Gastrocnemius medialis (tissue), 4 donors: ENCODE measurements around the gene GABRR2. TPM values are rescaled to one million over a fixed set of nuclear protein-coding genes. Genes with fewer than 3 reads are reported as not detected.

Source experiments
- ATAC-seq, 2 donors: fragments of 150-250 bp; one replicate each; pipeline ENCODE4 v1.9.1; 2016
- DNase-seq, 2 donors: peaks; one replicate each; pipeline ENCODE4 v3.0.0-alpha.2; 2019
- H3K27ac ChIP-seq, 4 donors: fragments of 200-600 bp; sonication (generic); 1 replicate in 1 of 4; 2 replicates in 3 of 4; pipeline ENCODE4 v1.5.1; 2016 to 2018; ENCODE audit warnings: mild to moderate bottlenecking in 2 of 4, moderate library complexity in 1 of 4
- H3K27me3 ChIP-seq, 3 donors: fragments of 200-600 bp; sonication (generic) in 2 of 3; 1 replicate in 1 of 3; 2 replicates in 2 of 3; pipeline versions ENCODE4 v1.5.1 to v1.6.0; 2016 to 2019; ENCODE audit warnings: mild to moderate bottlenecking in 1 of 3, moderate library complexity in 1 of 3
- H3K36me3 ChIP-seq, 2 donors: fragments of 200-600 bp; sonication (generic) in 1 of 2; one replicate each; pipeline ENCODE4 v1.5.1; 2017 to 2018
- H3K4me1 ChIP-seq, 2 donors: fragments of 200-600 bp; sonication (generic) in 1 of 2; one replicate each; pipeline ENCODE4 v1.5.1; 2016 to 2017; ENCODE audit warnings: mild to moderate bottlenecking in 2 of 2
- H3K4me3 ChIP-seq, 4 donors: fragments of 200-600 bp; sonication (generic) in 3 of 4; 1 replicate in 1 of 4; 2 replicates in 3 of 4; pipeline ENCODE4 v1.5.1; 2016 to 2019; ENCODE audit warnings: mild to moderate bottlenecking in 2 of 4
- H3K9me3 ChIP-seq, 3 donors: fragments of 200-600 bp; sonication (generic) in 2 of 3; 1 replicate in 1 of 3; 2 replicates in 2 of 3; pipeline ENCODE4 v1.5.1; 2016 to 2019
- CTCF ChIP-seq, 5 experiments: fragments of 450-650 bp in 3 of 5; fragments of 200-600 bp in 2 of 5; sonication (generic) in 2 of 5; IDR thresholded peaks in 4 of 5; conservative IDR thresholded peaks in 1 of 5; 1 replicate in 4 of 5; 2 replicates in 1 of 5; pipeline ENCODE4 v1.5.1; 2016 to 2019; ENCODE audit warnings: antibody characterized with exemption in 5 of 5, mild to moderate bottlenecking in 3 of 5, moderate library complexity in 3 of 5
- POLR2A ChIP-seq, 2 donors: fragments of 450-650 bp; IDR thresholded peaks; one replicate each; pipeline ENCODE4 v1.6.1; 2017; ENCODE audit warnings: antibody characterized with exemption in 2 of 2, mild to moderate bottlenecking in 2 of 2, moderate library complexity in 2 of 2
- in situ Hi-C, 4 donors: fragments of 200-750 bp; cut with MboI; loops; one replicate each; pipeline versions ENCODE4 v1.15.0 to v1.8.0; 2017; ENCODE audit warnings: low sequenced_read_pairs in 4 of 4
- intact Hi-C: fragments of 100-400 bp; cut with DNase I; formaldehyde crosslinking; loops from one replicate; pipeline ENCODE4 v1.15.1; 2023; ENCODE audit warnings: low total_unique reads
- total RNA-seq, 4 donors: library from RNA; depleted of rRNA; stranded (reverse); fragments of >200 nt; gene quantifications; one replicate each; pipeline versions ENCODE4 v1.1.0 to v1.2.3, GENCODE V29; 2016

The GABRR2 gene
- total RNA-seq, 4 donors from 2014 or later: 0.24 to 0.71 TPM; not detected in 2

- H3K27me3 ChIP-seq: no peaks in the 10 kb centered on the region
- H3K4me1 ChIP-seq: no peaks in the 10 kb centered on the region
- H3K9me3 ChIP-seq: no peaks in the 10 kb centered on the region
- in situ Hi-C loops (no loop called here), intact Hi-C loops (no loop called here)
- no peak for TF ChIP-seq CTCF (IDR thresholded peaks at IDR 0.05 in 4 of 5, conservative IDR thresholded peaks at IDR 0.05 in 1 of 5)
- TF ChIP-seq POLR2A (IDR thresholded peaks at IDR 0.05): no peak
- H3K27ac ChIP-seq: no peak overlapping the region
- ATAC-seq: peak in 1 of 2 donors; percentile 44
- no peak overlapping the region for H3K4me3 ChIP-seq
- no peaks in the 10 kb centered on the region for H3K36me3 ChIP-seq
- DNase-seq: no peak
These were observed 47.2 kb downstream of the GABRR2 start for GRCh38 chr6:89267918-89268317.

GRCh38 chr6:89264296-89264695 is 50.8 kb downstream of the GABRR2 start:
- Histone ChIP-seq H3K27me3 (no peaks in the 10 kb centered on the region), H3K9me3 (no peaks in the 10 kb centered on the region), H3K4me1 (no peaks in the 10 kb centered on the region), H3K36me3 (no peaks in the 10 kb centered on the region), H3K27ac (no peak overlapping the region), H3K4me3 (no peak overlapping the region)
- DNase-seq (no peak), ATAC-seq (no peak)
- in situ Hi-C loops: no loop called here
- no peak for TF ChIP-seq CTCF (IDR thresholded peaks at IDR 0.05 in 4 of 5, conservative IDR thresholded peaks at IDR 0.05 in 1 of 5)
- no peak for TF ChIP-seq POLR2A (IDR thresholded peaks at IDR 0.05)
- intact Hi-C loops: no loop called here

- Histone ChIP-seq H3K36me3 (no peaks in the 10 kb centered on the region), H3K4me1 (no peaks in the 10 kb centered on the region), H3K27ac (no peak overlapping the region), H3K9me3 (no peaks in the 10 kb centered on the region), H3K27me3 (no peaks in the 10 kb centered on the region), H3K4me3 (no peak overlapping the region)
- DNase-seq (no peak), ATAC-seq (no peak)
- in situ Hi-C loops (no loop called here), intact Hi-C loops (no loop called here)
- TF ChIP-seq CTCF (IDR thresholded peaks at IDR 0.05 in 4 of 5, conservative IDR thresholded peaks at IDR 0.05 in 1 of 5) (no peak), POLR2A (IDR thresholded peaks at IDR 0.05) (no peak)
These were observed 54.3 kb downstream of the GABRR2 start for GRCh38 chr6:89260832-89261231.

GRCh38 chr6:89260310-89260709 is 54.8 kb downstream of the GABRR2 start:
- no peak for ATAC-seq
- TF ChIP-seq POLR2A (IDR thresholded peaks at IDR 0.05): no peak
- no peaks in the 10 kb centered on the region for H3K4me1 ChIP-seq

GRCh38 chr6:89258912-89259311 is 56.2 kb downstream of the GABRR2 start:
- no peak for TF ChIP-seq CTCF (IDR thresholded peaks at IDR 0.05 in 4 of 5, conservative IDR thresholded peaks at IDR 0.05 in 1 of 5)
- no peak for TF ChIP-seq POLR2A (IDR thresholded peaks at IDR 0.05)
- no peak for ATAC-seq
- in situ Hi-C loops (no loop called here), intact Hi-C loops (no loop called here)
- no peak overlapping the region for H3K4me3 ChIP-seq
- DNase-seq: no peak
- no peaks in the 10 kb centered on the region for H3K36me3 ChIP-seq
- H3K9me3 ChIP-seq: no peaks in the 10 kb centered on the region
- H3K27me3 ChIP-seq: no peaks in the 10 kb centered on the region
- H3K27ac ChIP-seq: no peak overlapping the region
- H3K4me1 ChIP-seq: no peaks in the 10 kb centered on the region

More at GRCh38 chr6:89260310-89260709, 54.8 kb downstream of the GABRR2 start:
- in situ Hi-C loops (no loop called here), intact Hi-C loops (no loop called here)
- Histone ChIP-seq H3K27me3 (no peaks in the 10 kb centered on the region), H3K27ac (no peak overlapping the region), H3K4me3 (no peak overlapping the region), H3K9me3 (no peaks in the 10 kb centered on the region), H3K36me3 (no peaks in the 10 kb centered on the region)
- DNase-seq: no peak
